Immature natural killer cell (primary cell): ENCODE results near the gene MMS19. TPM values are rescaled to one million over a fixed set of nuclear protein-coding genes. Genes with fewer than 3 reads are reported as not detected.
A peak's percentile ranks its signal among the peaks of the same experiment; 100 is the strongest.

ENCODE experiments used
- DNase-seq, 3 donors: peaks; one replicate each; pipeline ENCODE4 v3.0.0; 2022; ENCODE audit warnings: mixed read lengths in 1 of 3
- H3K27ac Mint-ChIP-seq, 6 donors: one replicate each; pipeline ENCODE4 v1.8.0; 2020; ENCODE audit warnings: mixed read lengths in 6 of 6, mild to moderate bottlenecking in 5 of 6, inconsistent platforms in 4 of 6, moderate library complexity in 3 of 6
- H3K27me3 Mint-ChIP-seq, 3 donors: one replicate each; pipeline ENCODE4 v1.8.0; 2020 to 2021; ENCODE audit warnings: low read depth in 3 of 3, mild to moderate bottlenecking in 3 of 3, mixed read lengths in 3 of 3, moderate library complexity in 3 of 3, inconsistent platforms in 1 of 3
- H3K36me3 Mint-ChIP-seq, 3 donors: one replicate each; pipeline ENCODE4 v1.8.0; 2020; ENCODE audit warnings: mixed read lengths in 3 of 3, inconsistent platforms in 2 of 3, mild to moderate bottlenecking in 2 of 3
- H3K4me1 Mint-ChIP-seq, 2 donors: one replicate each; pipeline ENCODE4 v1.8.0; 2020; ENCODE audit warnings: inconsistent platforms in 2 of 2, mild to moderate bottlenecking in 2 of 2, mixed read lengths in 2 of 2, moderate library complexity in 1 of 2
- H3K4me3 Mint-ChIP-seq, 5 donors: one replicate each; pipeline ENCODE4 v1.8.0; 2020; ENCODE audit warnings: mild to moderate bottlenecking in 5 of 5, mixed read lengths in 5 of 5, inconsistent platforms in 3 of 5, moderate library complexity in 3 of 5
- H3K9me3 Mint-ChIP-seq, 6 donors: one replicate each; pipeline ENCODE4 v1.8.0; 2020; ENCODE audit warnings: mild to moderate bottlenecking in 6 of 6, mixed read lengths in 6 of 6, inconsistent platforms in 4 of 6, moderate library complexity in 3 of 6
- polyA plus RNA-seq, 3 donors: library from polyadenylated mRNA; unstranded; fragments of 300-500 nt; fragmentation: Illumina TruSeq; gene quantifications; one replicate each; pipeline ENCODE4 v1.2.3, GENCODE V29; 2021

Gene MMS19, protein sequence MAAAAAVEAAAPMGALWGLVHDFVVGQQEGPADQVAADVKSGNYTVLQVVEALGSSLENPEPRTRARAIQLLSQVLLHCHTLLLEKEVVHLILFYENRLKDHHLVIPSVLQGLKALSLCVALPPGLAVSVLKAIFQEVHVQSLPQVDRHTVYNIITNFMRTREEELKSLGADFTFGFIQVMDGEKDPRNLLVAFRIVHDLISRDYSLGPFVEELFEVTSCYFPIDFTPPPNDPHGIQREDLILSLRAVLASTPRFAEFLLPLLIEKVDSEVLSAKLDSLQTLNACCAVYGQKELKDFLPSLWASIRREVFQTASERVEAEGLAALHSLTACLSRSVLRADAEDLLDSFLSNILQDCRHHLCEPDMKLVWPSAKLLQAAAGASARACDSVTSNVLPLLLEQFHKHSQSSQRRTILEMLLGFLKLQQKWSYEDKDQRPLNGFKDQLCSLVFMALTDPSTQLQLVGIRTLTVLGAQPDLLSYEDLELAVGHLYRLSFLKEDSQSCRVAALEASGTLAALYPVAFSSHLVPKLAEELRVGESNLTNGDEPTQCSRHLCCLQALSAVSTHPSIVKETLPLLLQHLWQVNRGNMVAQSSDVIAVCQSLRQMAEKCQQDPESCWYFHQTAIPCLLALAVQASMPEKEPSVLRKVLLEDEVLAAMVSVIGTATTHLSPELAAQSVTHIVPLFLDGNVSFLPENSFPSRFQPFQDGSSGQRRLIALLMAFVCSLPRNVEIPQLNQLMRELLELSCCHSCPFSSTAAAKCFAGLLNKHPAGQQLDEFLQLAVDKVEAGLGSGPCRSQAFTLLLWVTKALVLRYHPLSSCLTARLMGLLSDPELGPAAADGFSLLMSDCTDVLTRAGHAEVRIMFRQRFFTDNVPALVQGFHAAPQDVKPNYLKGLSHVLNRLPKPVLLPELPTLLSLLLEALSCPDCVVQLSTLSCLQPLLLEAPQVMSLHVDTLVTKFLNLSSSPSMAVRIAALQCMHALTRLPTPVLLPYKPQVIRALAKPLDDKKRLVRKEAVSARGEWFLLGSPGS
- 10 to 100 TPM; 21.8 to 32.0 (median 29.6) TPM for polyA plus RNA-seq

DNA sequence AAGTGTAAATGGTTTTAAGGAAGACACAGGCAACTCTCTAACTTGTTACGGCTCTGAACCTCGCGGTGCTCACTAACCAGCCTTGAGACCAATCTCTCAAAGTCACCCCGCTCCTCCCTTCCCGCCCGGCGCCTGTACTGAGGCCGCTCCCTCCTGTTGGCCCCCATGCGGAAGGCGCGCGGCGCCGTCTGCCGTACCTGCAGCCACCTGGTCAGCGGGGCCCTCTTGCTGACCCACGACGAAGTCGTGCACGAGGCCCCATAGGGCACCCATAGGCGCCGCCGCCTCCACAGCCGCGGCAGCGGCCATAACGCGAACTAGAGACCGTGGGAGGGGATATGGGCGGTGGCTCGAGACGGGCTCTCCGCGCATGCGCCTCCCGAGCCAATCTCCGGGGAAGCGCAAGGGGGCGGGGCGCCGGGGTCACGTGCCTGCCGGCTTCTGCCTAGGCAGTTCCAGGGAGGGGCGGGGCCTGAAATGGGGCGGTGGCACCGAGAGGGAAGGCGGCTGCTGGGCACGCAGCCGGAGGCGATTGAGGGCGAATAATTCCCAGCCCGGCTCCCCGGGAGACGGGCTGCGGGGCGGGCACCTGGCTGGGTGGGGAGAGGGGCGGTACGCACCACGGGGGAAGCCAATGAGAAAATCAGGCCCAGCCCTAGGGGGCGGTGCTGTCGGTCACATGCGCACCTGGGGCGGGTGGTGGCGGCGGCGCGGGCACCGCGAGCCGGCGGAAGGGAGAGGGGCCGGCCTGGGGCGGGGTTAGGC lies at the start of gene MMS19:
TSS of gene MMS19 (minus strand) at position 347 of the 765 bp plus-strand sequence. CDS start at position 309, 38 bp downstream.
- peak; percentile 99 for DNase-seq
- no peaks in the 10 kb centered on the region for H3K36me3 Mint-ChIP-seq
- H3K27me3 Mint-ChIP-seq = peaks cover 13 to 19% (median 19%) of the 10 kb centered on the region in 3 donors
- H3K27ac Mint-ChIP-seq = peak within 1 kb of the TSS; percentile 91 to 97 (median 96)
- H3K4me3 Mint-ChIP-seq = peak within 1 kb of the TSS; percentile 93 to 98 (median 98)
- no peaks in the 10 kb centered on the region for H3K9me3 Mint-ChIP-seq
- peaks cover 35 to 54% of the 10 kb centered on the region in 2 donors for H3K4me1 Mint-ChIP-seq

DNA sequence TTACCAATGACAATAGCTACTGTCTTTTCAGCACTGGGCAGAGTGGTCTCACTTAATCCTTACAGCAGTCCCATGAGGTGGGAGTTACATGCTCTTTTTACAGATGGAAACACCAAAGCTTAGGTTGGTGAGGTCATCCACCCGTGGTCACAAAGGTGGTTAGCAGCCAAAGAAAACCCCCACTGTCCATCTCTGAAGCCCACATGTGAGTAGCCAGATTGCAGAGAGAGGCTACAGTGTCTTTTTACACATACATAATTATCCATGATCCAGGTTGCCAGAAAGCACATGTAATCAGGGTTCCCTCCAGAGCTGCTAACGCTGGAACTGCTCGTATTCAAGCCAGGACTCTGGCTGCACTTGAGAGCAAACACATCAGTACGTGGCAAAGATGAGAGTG lies 49.7 kb upstream of the MMS19 start:
- no peaks in the 10 kb centered on the region for H3K4me1 Mint-ChIP-seq
- no peaks in the 10 kb centered on the region for H3K36me3 Mint-ChIP-seq
- DNase-seq = no peak
- H3K27ac Mint-ChIP-seq = no peak overlapping the region
- no peak overlapping the region for H3K4me3 Mint-ChIP-seq
- H3K9me3 Mint-ChIP-seq = no peaks in the 10 kb centered on the region
- H3K27me3 Mint-ChIP-seq = peaks cover 1 to 3% (median 2%) of the 10 kb centered on the region in 3 donors

DNA sequence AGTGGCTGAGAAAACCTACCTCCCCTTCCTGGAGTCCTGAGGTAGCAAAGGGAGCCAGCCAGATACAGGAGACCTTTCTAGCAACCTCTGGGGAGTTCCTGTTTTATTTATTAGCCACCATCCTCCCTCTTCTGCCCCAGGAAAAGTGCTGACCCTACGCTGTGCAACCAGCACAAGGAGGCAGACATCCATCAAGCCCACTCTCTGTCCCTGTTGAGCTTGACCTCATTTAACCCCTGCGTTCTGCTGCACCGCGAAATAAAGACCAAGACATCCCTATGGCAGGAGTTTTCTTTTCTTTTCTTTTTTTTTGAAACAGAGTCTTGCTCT lies 49.0 kb upstream of the MMS19 start:
- Mint-ChIP-seq H3K27ac (peak overlapping the region in 1 of 6 donors; percentile 40), H3K4me3 (no peak overlapping the region), H3K36me3 (no peaks in the 10 kb centered on the region), H3K27me3 (peaks cover 1 to 3% (median 2%) of the 10 kb centered on the region in 3 donors), H3K4me1 (no peaks in the 10 kb centered on the region), H3K9me3 (no peaks in the 10 kb centered on the region)
- DNase-seq = no peak

DNA sequence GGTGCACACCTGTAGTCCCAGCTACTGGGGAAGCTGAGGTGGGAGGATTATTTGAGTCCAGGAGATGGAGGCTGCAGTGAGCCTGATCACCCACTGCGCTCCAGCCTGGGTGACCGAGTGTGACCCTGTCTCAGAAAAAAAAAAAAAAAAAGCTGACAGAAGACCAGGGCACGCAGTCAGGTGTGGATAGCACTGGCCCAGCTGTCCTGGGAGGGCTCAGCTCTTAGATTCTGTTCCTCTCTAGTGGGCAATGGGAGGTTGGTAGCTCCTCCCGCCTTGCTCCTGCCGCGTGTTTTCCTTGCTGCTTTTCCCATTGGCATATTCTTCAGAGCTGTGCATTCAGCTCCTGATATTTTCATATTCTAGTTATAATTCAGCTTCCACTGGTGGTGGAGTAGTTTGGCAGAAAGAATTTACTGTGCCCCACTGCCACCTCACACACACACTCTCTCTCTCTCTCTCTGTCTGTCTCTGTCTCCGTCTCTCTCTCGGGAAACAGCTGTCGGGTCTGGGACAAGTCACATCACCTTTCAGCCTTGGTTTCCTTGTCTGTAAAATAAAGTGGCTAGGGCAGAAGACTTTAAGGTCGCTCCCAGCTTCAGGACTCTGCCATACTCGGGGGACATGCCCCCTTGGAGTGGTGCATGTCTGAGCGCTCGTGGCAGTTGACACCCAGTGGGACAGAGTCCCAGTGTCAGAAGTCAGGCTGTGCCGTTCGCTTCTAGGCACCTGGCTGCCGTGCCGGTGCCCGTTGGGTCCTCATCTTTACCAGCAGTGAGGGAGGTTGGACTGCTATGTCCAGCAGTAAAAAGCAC lies 48.4 kb upstream of the MMS19 start:
- no peaks in the 10 kb centered on the region for H3K9me3 Mint-ChIP-seq
- DNase-seq = no peak
- H3K36me3 Mint-ChIP-seq = no peaks in the 10 kb centered on the region
- H3K27me3 Mint-ChIP-seq = peaks cover 1 to 4% (median 2%) of the 10 kb centered on the region in 3 donors
- no peaks in the 10 kb centered on the region for H3K4me1 Mint-ChIP-seq
- H3K27ac Mint-ChIP-seq = no peak overlapping the region
- no peak overlapping the region for H3K4me3 Mint-ChIP-seq

DNA sequence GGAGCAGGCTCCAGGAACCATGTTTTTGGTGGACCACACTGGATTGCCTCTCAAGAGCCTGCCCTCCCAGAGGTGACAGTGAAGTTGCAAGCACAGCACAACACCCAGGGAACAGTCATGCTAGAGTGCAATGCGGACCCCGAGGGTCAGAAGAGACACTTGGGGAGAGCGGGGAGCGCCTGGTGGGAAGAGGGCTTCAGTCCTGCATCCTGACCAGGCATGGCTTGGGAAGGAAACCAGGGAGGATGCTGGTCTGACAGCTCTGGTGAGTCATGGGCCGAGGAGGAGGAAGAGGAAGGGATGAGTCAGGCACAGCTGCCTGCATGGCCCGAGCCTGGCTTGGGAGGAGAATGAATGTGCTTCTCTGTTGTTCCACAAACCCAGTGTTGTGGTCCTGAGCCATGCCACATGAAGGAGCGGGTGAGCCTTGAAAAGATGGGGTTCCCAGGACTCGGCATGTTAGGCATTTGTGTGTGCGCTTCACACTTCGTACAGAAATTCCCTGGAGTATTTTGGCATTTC lies 44.9 kb upstream of the MMS19 start:
- no peak for DNase-seq
- Mint-ChIP-seq H3K36me3 (no peaks in the 10 kb centered on the region), H3K9me3 (no peaks in the 10 kb centered on the region), H3K4me3 (no peak overlapping the region), H3K4me1 (no peaks in the 10 kb centered on the region), H3K27me3 (peaks cover 1 to 4% (median 2%) of the 10 kb centered on the region in 3 donors), H3K27ac (no peak overlapping the region)

DNA sequence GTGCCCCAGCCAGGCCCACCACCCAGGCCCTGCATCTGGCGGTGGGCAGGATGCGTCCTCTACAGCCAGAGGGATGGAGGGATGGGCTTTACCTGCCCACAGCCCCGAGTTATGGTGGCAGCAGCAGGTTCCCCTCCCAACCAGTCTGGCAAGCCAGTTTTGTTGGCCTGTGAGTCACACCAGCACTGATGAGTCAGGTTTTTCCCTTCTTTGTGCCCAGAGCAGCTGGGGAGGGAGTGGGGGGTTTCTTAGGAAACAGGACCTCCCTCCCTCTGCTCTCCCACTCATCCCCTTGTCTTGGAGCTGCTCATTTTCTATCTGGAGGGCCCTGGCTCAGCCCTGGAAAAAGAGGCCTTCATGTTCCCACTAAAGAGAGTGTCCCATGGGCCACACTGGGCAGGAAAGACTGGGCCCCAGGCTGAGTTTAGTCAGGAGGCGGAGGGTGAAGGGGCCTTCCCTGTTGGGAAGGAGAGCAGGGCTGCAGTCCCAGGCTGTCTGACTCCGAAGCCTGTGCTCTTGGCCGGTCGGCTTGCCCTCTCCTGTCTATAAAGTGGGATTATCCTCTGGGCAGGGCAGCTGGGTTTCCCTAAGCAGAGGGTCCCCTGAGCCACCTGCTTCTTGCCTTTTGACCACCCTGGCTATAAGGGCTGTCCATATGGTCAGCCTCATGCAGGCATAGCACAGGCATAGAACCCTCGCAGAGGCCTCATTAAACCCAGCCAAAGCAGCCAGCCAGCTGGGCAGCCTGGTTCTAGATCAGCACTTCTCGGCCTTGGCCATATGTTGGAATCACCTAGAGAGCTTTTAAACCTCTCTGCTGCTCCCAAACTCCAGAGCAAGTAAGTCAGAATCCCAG lies 44.2 kb upstream of the MMS19 start:
- no peaks in the 10 kb centered on the region for H3K4me1 Mint-ChIP-seq
- H3K4me3 Mint-ChIP-seq = no peak overlapping the region
- no peaks in the 10 kb centered on the region for H3K9me3 Mint-ChIP-seq
- H3K36me3 Mint-ChIP-seq = no peaks in the 10 kb centered on the region
- no peak overlapping the region for H3K27ac Mint-ChIP-seq
- no peak for DNase-seq
- H3K27me3 Mint-ChIP-seq = peaks cover 1 to 4% (median 2%) of the 10 kb centered on the region in 3 donors

DNA sequence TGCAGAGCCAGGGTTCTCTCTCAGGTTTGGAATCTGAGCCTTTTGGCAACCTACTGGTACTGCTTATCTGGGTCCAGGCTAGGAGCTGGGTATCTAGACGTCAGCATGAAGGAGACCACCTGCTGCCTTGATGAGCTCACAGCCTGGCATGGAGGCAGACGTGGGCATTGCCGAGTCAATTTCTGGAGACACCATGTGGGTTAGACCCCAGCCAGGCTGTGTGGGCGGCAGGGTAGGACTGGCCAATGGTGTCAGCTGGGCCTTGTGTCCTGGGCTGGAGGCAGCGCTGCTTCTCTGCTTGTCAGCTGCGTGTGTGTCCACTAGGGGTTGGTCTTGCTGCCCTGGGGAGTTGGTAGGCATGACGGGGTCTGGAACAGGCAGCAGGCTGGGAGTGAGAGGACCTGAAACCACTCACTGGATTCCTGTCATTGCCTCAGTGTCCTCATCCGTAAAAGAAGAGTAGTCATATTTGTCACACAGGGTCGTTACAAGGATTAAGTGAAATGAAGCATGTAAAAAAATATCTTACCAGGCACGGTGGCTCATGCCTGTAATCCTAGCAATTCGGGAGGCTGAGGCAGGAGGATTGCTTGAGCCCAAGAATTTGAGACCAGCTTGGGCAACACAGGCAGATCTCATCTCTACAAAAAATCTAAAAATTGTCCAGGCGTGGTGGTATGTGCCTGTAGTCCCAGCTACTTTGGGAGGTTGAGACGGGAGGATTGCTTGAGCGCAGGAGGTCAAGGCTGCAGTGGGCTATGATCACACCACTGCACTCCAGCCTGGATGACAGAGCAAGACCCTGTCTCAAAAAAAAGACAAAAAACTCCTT lies 42.7 kb upstream of the MMS19 start:
- Mint-ChIP-seq H3K27ac (no peak overlapping the region), H3K4me3 (no peak overlapping the region), H3K4me1 (no peaks in the 10 kb centered on the region), H3K27me3 (peaks cover 0 to 3% (median 0%) of the 10 kb centered on the region in 3 donors), H3K36me3 (no peaks in the 10 kb centered on the region), H3K9me3 (no peaks in the 10 kb centered on the region)
- no peak for DNase-seq

DNA sequence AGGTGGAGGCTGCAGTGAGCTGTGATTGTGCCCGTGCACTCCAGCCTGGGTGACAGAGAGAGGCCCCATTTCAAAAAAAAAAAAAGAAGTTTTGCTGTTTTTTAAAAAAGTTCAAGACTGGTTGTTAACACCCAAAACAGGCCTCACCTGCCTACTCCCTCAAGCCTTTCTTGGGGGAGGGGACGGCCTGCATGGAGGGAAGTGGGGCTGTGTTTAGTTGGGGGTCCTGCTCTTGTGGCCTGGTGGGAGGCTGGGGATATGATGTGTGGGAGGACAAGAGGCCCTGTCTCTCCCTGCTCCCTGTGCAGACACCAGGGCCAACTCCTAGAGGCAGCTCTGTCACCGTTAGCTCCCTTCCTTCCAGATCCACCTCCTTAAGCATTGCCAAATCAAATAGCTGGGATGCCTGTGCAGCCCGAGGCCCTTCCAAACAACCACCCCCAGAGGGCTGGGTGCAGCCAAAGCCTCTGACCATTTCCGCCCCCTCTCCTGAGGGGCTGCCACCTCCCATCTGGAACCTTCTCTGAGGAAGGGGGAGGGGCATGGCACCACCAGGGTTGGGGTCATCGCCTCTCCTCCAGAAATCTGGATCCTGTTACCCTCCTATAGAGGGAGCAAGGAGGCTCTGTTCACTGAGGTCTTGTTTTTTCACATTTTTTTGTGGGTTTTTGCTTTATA lies 41.4 kb upstream of the MMS19 start:
- Mint-ChIP-seq H3K4me3 (no peak overlapping the region), H3K36me3 (no peaks in the 10 kb centered on the region), H3K27me3 (peaks cover 0 to 4% (median 0%) of the 10 kb centered on the region in 3 donors), H3K4me1 (no peaks in the 10 kb centered on the region), H3K9me3 (no peaks in the 10 kb centered on the region), H3K27ac (peak overlapping the region in 1 of 6 donors; percentile 10)
- DNase-seq = no peak

DNA sequence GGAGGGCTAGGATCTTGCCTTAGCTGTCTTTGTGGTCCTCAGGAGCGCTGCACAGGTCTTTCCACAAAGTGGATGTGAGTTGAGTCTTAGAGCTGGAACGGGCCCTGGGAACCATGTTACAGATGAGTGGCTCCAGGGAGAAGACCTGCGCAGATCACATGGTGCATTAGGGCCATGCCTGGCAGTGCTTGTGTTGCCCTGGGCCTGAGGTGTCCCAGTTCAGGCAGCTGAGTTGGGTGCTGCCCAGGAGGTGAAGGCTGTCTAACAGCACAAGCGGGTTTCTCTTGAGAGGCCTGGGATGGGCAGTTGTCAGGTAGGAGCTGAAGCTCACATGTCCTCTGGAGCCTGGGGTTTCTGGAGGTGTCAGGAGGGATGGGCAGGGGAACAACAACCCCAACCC lies 40.6 kb upstream of the MMS19 start:
- DNase-seq = no peak
- Mint-ChIP-seq H3K9me3 (no peaks in the 10 kb centered on the region), H3K4me3 (no peak overlapping the region), H3K36me3 (no peaks in the 10 kb centered on the region), H3K27ac (no peak overlapping the region), H3K27me3 (peaks cover 0 to 4% (median 0%) of the 10 kb centered on the region in 3 donors), H3K4me1 (no peaks in the 10 kb centered on the region)

DNA sequence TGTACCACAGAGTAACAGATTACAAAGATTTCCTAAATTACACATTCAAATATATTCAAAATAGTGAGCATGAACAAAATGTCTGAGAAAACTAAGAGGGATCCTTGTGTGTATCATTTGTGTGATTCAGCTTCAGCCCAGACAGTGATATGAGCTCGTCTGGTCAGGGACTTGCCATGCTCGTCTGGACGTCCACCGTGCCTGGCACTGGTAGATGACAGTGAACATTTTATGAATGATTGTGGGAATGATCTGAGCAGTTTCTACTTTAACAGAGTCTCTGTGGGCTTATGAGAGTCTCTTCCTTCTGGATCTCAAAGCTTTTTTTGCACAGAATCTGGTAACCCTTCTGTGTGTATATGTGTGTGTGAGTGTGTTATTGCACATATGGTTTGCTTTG lies 40.2 kb upstream of the MMS19 start:
- Mint-ChIP-seq H3K27ac (no peak overlapping the region), H3K36me3 (no peaks in the 10 kb centered on the region), H3K27me3 (peaks cover 0 to 4% (median 0%) of the 10 kb centered on the region in 3 donors), H3K4me3 (no peak overlapping the region), H3K9me3 (no peaks in the 10 kb centered on the region), H3K4me1 (no peaks in the 10 kb centered on the region)
- no peak for DNase-seq
